GM21381 (cell line): Measurements from ENCODE around the gene PPARG.
"Not testable (repeated sequence)": the region's sequence is repeated elsewhere in the genome, so short reads cannot be mapped to it uniquely, and the experiment has no call there.

ENCODE experiments used
- ATAC-seq: cut with Tn5 transposase; IDR thresholded peaks from one replicate; pipeline ENCODE4 v1.9.1; 2021; ENCODE audit warnings: mild to moderate bottlenecking, moderate library complexity; ENCODE audit not compliant: unreplicated experiment

The PPARG gene

DNA sequence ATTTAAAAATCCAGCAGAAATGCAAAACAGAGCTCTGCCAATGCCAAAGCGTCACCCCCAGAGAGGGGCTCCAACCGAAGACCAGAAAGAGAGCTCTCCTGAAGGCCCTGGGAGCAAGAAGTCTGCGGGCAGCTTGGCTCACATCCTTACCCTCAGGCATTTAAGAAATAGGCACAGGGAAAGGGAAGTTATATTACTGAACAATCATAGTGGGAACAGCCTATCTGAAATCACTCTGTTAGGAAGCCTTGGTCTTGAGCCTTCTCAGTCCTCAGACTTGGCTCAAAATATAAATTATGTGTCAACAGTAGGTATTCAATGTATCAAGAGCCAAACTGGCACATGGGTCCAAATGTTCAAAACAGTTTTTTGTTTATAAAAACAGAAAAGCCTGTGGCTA lies 10.3 kb upstream of the PPARG start:
- ATAC-seq: no peak

GRCh38 chr3:12279591-12280326 lies 9.1 kb upstream of the PPARG start:
- no peak for ATAC-seq

- ATAC-seq: no peak
These were observed 8.5 kb upstream of the PPARG start for GRCh38 chr3:12280357-12280806.

- ATAC-seq: no peak
These were observed 4.3 kb upstream of the PPARG start for GRCh38 chr3:12284591-12284990.

DNA sequence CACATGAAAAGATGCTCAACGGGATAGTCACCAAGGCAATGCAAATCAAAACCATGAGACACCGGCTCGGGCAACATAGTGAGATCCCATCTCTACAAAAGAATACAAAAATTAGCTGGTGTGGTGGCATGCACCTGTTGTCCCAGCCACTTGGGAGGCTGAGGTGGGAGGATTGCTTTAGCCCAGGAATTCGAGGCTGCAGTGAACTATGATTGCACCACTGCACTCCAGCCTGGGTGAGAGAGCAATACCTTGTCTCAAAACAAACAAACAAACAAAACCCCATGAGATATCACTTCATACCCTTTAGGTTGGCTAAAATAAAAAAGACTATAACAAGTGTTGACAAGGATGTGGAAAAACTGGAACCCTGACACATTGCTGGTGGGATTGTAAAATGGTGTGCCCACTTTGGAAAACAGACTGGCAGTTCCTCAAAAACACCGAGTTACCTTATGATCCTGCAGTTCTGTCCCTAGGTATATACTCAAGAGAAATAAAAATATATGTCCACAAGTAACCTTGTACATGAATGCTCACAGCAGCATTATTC lies 3.8 kb upstream of the PPARG start:
- ATAC-seq: no peak

DNA sequence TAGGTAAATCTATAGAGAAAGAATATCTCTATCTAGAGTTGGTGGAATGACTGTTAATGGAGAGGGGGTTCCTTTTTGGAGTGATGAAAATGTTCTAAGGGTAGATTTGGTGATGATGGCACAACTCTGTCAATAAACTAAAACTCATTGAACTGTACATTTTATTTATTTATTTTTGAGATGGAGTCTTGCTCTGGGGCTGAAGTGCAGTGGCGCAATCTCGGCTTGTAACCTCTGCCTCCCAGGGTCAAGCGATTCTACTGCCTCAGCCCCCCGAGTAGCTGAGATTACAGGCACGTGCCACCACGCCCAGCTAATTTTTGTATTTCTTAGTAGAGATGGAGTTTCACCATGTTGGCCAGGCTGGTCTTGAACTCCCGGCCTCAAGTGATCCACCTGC lies 3.1 kb upstream of the PPARG start:
- not testable (repeated sequence) for ATAC-seq

- ATAC-seq: no peak
These were observed 2.4 kb upstream of the PPARG start for GRCh38 chr3:12286504-12286903.

DNA sequence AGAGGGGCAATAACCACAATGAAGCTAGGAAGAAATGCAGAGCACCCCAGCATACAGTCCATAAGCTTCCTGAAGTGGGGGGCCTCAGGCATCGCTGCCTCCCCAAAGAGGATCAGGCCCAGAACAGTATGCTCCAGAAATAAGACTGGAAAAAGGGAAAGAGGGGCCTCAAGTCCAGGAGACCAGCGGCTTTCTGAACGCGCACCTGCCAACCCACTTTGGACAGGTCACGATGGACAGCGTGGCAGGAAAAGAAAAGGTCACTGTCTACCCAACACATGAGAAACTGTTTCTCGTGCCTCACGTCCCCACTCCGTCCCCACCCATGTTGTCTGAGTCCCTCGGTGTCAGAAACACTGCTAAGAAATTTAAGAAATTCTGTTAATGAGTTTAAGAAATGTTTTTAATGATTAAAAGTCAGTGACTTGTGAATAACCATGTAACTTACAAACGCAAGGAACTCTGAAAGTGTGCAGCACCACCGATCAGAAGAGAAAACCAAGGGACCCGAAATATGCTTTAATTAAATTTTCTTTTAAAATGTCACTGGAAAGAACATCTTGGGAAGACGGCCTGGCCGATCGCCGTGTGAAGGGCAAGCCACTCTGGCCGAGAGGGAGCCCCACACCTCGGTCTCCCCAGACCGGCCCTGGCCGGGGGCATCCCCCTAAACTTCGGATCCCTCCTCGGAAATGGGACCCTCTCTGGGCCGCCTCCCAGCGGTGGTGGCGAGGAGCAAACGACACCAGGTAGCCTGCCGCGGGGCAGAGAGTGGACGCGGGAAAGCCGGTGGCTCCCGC lies 1.7 kb upstream of the PPARG start:
- no peak for ATAC-seq

- ATAC-seq: no peak
These were observed 1.1 kb upstream of the PPARG start for GRCh38 chr3:12287727-12288181.

DNA sequence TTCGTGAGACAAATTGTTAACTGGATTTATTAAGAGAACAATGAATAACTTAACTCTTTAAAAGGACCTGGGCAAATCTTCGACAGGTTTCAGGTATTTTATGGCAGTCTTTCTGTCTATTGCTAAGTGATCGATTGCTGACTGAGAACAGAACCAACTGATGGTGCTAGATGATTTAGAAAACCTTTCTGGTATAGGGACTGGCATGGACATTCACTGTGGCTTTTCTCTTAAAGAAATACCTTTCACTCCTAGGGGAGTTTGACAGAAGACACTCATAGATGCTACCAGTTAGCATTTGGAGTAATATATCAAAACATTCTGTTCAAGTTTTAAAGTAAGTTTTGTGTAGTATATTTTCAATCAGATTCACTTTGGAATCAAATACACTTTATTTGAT lies 654 bp downstream of the PPARG start:
- ATAC-seq: no peak

- ATAC-seq: no peak
These were observed 3.9 kb downstream of the PPARG start for GRCh38 chr3:12292770-12293169.

DNA sequence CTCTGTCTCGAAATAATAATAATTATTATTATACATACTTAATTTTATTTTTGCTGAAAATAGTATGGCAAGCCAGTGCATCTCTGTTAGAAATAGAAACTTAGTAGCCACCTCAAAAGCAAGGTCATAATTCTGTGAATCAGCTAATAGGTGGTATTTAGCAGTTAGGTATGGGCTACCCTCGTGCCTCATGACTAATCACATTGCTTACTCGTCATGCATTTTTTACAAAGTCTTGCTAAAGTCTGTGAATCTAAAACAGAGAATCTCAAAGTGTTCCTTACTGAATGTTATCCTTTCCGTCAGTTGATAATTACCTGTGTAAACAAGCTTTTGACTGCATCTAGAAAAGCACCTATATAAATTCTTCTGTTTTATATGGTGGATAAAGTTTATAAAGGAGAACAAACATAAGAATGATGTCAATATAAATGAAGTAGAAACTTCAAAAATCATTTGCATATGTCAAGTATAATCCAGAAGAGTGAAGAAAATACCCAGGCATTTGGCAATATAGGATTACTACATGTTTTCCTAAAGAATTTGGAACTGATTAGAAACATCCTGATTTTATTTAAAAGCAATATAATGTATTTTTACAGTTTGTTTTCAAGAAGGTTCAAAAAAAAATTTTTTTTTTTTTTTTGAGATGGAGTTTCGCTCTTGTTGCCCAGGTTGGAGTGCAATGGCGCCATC lies 6.2 kb downstream of the PPARG start:
- no peak for ATAC-seq

DNA sequence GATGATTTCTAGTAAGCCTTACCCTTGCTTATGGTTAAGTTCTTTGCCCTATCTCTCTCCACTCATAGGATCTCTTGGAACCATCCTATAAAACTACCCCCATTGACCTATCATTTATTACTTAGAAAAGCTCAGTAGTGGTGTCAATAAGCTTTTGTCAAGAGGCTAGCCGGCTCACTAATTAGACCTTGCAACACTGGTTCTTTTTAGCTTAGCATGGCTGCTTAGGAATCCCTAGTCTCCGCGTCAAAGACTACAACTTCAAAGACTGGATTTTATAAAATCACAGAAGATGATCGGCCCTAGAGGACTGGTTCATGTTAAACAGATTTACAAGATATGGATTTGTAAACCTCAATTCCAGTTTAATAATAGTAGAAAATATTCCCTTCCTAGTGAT lies 7.6 kb downstream of the PPARG start:
- no peak for ATAC-seq

DNA sequence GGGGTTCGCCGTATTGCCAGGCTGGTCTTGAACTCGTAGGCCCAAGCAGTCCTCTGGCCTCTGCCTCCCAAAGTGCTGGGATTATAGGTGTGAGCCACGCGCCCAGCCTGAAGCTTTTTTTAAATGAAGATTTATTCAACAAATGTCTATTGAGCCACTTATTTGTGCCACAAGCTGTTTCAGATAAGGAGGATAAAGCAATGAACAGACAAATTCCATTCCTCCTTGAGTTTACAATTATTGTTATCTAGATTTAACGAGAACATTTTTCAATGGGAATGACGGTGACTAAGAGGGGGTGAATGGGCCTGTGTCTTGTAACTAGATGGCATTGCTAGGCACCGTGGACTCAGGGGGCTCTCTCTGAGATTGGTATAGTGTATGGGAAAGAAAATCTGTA lies 10.2 kb downstream of the PPARG start:
- no peak for ATAC-seq

GRCh38 chr3:12300137-12300536 lies 11.3 kb downstream of the PPARG start:
- ATAC-seq: no peak

DNA sequence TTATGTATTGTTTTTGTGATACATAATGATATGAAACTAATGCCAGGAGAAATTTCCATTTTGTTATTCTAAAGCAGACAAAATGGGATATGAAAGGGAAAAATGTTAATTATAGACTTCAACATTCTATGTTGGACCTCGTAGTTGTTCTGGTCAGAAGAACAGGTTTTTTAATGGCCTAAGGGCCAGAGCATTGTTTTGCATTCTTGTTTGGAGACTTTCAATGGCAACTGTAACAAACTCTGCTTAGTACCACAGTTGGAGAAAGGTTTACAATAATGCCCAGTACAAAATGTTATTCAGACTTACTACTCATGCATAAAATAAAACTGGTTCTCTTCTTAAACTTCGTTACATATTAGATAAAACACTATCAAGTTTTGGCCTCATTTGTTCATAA lies 12.2 kb downstream of the PPARG start:
- ATAC-seq: no peak

DNA sequence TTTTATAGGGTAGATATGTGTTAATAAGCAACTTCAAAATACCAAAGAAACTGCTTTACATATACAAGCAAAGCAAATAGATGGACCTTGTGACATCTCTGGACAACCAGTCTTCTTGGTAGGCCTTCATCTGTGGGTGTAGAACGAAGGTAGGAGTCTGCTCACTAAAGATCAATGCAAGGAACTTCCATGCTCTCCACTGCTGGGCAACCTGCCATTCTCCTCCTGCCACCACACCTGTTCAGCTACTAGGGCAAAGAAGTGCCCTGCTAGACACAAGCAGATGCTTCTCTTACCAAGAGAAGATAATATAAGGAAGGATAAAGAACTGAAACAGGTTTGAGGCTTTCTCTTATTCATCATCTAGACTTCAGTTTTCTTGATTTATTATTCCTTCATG lies 12.6 kb downstream of the PPARG start:
- no peak for ATAC-seq

- ATAC-seq: no peak
These were observed 13.7 kb downstream of the PPARG start for GRCh38 chr3:12302564-12302963.

GRCh38 chr3:12303534-12303933 lies 14.7 kb downstream of the PPARG start:
- no peak for ATAC-seq

DNA sequence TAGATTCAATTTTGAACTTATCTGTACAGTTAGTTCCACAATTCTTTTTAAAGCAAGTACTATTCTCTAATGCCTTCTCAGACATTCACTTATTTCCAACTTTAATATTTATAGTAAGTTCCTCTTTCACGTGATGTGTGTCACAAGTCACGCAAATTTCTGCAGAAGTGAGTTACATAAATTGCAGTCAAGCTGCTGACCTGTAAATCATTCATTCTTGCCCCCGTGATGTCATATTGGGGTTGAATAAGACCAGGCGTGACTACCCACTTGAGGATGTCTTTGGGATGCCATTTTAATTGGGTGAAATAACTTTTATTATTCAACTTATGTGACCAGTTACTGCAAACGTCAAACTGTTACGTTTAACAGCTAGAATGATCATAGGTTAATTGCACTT lies 15.1 kb downstream of the PPARG start:
- no peak for ATAC-seq

DNA sequence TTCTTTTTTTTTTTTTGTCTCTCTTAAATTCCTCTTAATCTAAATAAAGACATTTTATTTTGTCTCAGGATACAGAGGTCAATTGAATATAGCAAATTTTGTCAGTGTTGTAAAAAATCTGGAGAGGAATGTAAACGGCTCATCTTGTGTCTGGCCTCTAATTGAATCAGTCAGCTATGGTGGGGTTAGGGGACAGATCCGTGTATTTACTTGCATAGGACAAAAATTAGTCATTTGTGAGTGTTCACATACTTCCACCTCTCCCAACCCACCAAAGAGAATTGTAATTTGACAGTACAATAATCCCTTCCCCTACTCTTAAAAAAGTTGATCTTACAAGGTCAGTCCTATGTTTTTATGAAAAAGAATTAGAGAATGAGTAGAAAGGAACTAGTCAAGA lies 18.3 kb downstream of the PPARG start:
- no peak for ATAC-seq
